ENCODE measurements around the gene TBCK. TPM values are rescaled to one million over a fixed set of nuclear protein-coding genes. Genes with fewer than 3 reads are reported as not detected.

TBCK gene
- total RNA-seq, 1 donor from 2014 or later: 16.3 TPM

- H3K27me3 ChIP-seq (ENCODE audit: control insufficient read depth, insufficient read depth, low read length): no peaks in the 10 kb centered on the region
- no peaks in the 10 kb centered on the region for H3K36me3 ChIP-seq (ENCODE audit: control insufficient read depth, insufficient read depth, low read length)
- DNase-seq (ENCODE audit: low read depth) (no peak), FAIRE-seq (no peak)
- no peak overlapping the region for H3K4me3 ChIP-seq (ENCODE audit: low read depth, low read length)
- TF ChIP-seq CTCF (IDR thresholded peaks at IDR 0.05; ENCODE audit: insufficient read depth, low read length, severe bottlenecking): no peak
Measured at GRCh38 chr4:106096454-106096853, 219.6 kb downstream of the TBCK start.

- H3K4me3 ChIP-seq (ENCODE audit: low read depth, low read length): no peak overlapping the region
- DNase-seq (ENCODE audit: low read depth) (no peak), FAIRE-seq (no peak)
- no peaks in the 10 kb centered on the region for H3K27me3 ChIP-seq (ENCODE audit: control insufficient read depth, insufficient read depth, low read length)
- H3K36me3 ChIP-seq (ENCODE audit: control insufficient read depth, insufficient read depth, low read length): peaks cover 4% of the 10 kb centered on the region
- TF ChIP-seq CTCF (IDR thresholded peaks at IDR 0.05; ENCODE audit: insufficient read depth, low read length, severe bottlenecking): no peak
Measured at GRCh38 chr4:106095408-106095807, 220.6 kb downstream of the TBCK start.

- Histone ChIP-seq H3K36me3 (ENCODE audit: control insufficient read depth, insufficient read depth, low read length) (peaks cover 4% of the 10 kb centered on the region), H3K4me3 (ENCODE audit: low read depth, low read length) (no peak overlapping the region), H3K27me3 (ENCODE audit: control insufficient read depth, insufficient read depth, low read length) (no peaks in the 10 kb centered on the region)
- TF ChIP-seq CTCF (IDR thresholded peaks at IDR 0.05; ENCODE audit: insufficient read depth, low read length, severe bottlenecking): no peak
- FAIRE-seq (no peak), DNase-seq (ENCODE audit: low read depth) (no peak)
Measured at GRCh38 chr4:106092361-106093040, 223.5 kb downstream of the TBCK start.

GRCh38 chr4:106090826-106091225, 225.2 kb downstream of the TBCK start:
- no peak for TF ChIP-seq CTCF (IDR thresholded peaks at IDR 0.05; ENCODE audit: insufficient read depth, low read length, severe bottlenecking)
- no peak for DNase-seq (ENCODE audit: low read depth)

GRCh38 chr4:106083065-106083464, 232.9 kb downstream of the TBCK start:
- no peak overlapping the region for H3K4me3 ChIP-seq (ENCODE audit: low read depth, low read length)
- H3K36me3 ChIP-seq (ENCODE audit: control insufficient read depth, insufficient read depth, low read length): no peaks in the 10 kb centered on the region
- no peak for TF ChIP-seq CTCF (IDR thresholded peaks at IDR 0.05; ENCODE audit: insufficient read depth, low read length, severe bottlenecking)
- no peaks in the 10 kb centered on the region for H3K27me3 ChIP-seq (ENCODE audit: control insufficient read depth, insufficient read depth, low read length)
- FAIRE-seq (no peak), DNase-seq (ENCODE audit: low read depth) (no peak)

More at GRCh38 chr4:106090826-106091225, 225.2 kb downstream of the TBCK start:
- Histone ChIP-seq H3K36me3 (ENCODE audit: control insufficient read depth, insufficient read depth, low read length) (peaks cover 4% of the 10 kb centered on the region), H3K4me3 (ENCODE audit: low read depth, low read length) (no peak overlapping the region), H3K27me3 (ENCODE audit: control insufficient read depth, insufficient read depth, low read length) (no peaks in the 10 kb centered on the region)
- FAIRE-seq: no peak

- H3K36me3 ChIP-seq (ENCODE audit: control insufficient read depth, insufficient read depth, low read length): no peaks in the 10 kb centered on the region
- no peak for FAIRE-seq
- no peaks in the 10 kb centered on the region for H3K27me3 ChIP-seq (ENCODE audit: control insufficient read depth, insufficient read depth, low read length)
- TF ChIP-seq CTCF (IDR thresholded peaks at IDR 0.05; ENCODE audit: insufficient read depth, low read length, severe bottlenecking): no peak
- no peak overlapping the region for H3K4me3 ChIP-seq (ENCODE audit: low read depth, low read length)
- peak; percentile 26 for DNase-seq (ENCODE audit: low read depth)
Measured at GRCh38 chr4:106080376-106080775, 235.6 kb downstream of the TBCK start.

Measured in bronchial epithelial cell (primary cell).